ENCODE measurements around the gene DHCR24.

DHCR24 gene

GRCh38 chr1:54842963-54843362 is 44.0 kb downstream of the DHCR24 start:
- DNase-seq, result no peak

- DNase-seq, result no peak
These were observed 44.6 kb downstream of the DHCR24 start for GRCh38 chr1:54842206-54842915.

GRCh38 chr1:54839824-54840223 is 47.2 kb downstream of the DHCR24 start:
- no peak for DNase-seq

- DNase-seq, result no peak
These were observed 48.3 kb downstream of the DHCR24 start for GRCh38 chr1:54838565-54839180.

GRCh38 chr1:54837002-54837853 is 49.8 kb downstream of the DHCR24 start:
- DNase-seq, result no peak

- no peak for DNase-seq
These were observed 50.4 kb downstream of the DHCR24 start for GRCh38 chr1:54836594-54836993.

GRCh38 chr1:54835970-54836369 is 51.0 kb downstream of the DHCR24 start:
- DNase-seq, result no peak

GRCh38 chr1:54835131-54835898 is 51.7 kb downstream of the DHCR24 start:
- DNase-seq, result no peak

- DNase-seq, result no peak
These were observed 52.9 kb downstream of the DHCR24 start for GRCh38 chr1:54834007-54834541.

- no peak for DNase-seq
These were observed 53.9 kb downstream of the DHCR24 start for GRCh38 chr1:54833121-54833520.

- DNase-seq, result no peak
These were observed 60.7 kb downstream of the DHCR24 start for GRCh38 chr1:54826226-54826816.

- DNase-seq, result no peak
These were observed 61.3 kb downstream of the DHCR24 start for GRCh38 chr1:54825696-54826095.

GRCh38 chr1:54823670-54824069 is 63.3 kb downstream of the DHCR24 start:
- no peak for DNase-seq

- no peak for DNase-seq
These were observed 67.3 kb downstream of the DHCR24 start for GRCh38 chr1:54819733-54820132.

- DNase-seq, result no peak
These were observed 67.8 kb downstream of the DHCR24 start for GRCh38 chr1:54819195-54819536.

- no peak for DNase-seq
These were observed 68.4 kb downstream of the DHCR24 start for GRCh38 chr1:54818461-54819194.

- DNase-seq, result no peak
These were observed 70.0 kb downstream of the DHCR24 start for GRCh38 chr1:54816951-54817350.

- DNase-seq, result no peak
These were observed 70.9 kb downstream of the DHCR24 start for GRCh38 chr1:54816130-54816529.

- DNase-seq, result no peak
These were observed 71.7 kb downstream of the DHCR24 start for GRCh38 chr1:54815086-54815876.

- DNase-seq, result no peak
These were observed 72.4 kb downstream of the DHCR24 start for GRCh38 chr1:54814571-54814970.

GRCh38 chr1:54814126-54814498 is 72.9 kb downstream of the DHCR24 start:
- DNase-seq, result no peak
